Measurements from ENCODE around the gene MYO5B. TPM values are rescaled to one million over a fixed set of nuclear protein-coding genes. Genes with fewer than 3 reads are reported as not detected.

MYO5B gene
- total RNA-seq, 4 donors from 2014 or later, result 0.29 to 14.7 (median 1.2) TPM

DNA sequence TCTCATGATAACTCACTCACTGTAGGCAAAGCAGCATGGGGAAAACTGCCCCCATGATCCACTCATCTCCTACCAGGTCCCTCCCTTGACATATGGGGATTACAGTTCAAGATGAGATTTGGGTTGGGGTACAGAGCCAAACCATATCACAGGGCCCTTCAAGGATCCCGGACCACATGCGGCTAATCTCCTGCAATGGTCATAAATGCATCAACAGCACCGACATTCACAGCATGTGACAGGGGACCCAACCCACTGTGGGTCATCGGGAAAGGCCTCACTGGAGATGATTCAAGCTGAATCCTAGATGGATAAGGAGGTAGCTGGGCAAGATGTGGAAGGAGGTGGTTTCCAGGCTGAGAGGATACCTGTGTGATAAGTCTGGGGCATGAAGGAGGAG, 129.4 kb downstream of the MYO5B start:
- no peaks in the 10 kb centered on the region for H3K9me3 ChIP-seq
- H3K4me1 ChIP-seq, result no peaks in the 10 kb centered on the region
- H3K4me3 ChIP-seq, result no peak overlapping the region
- no peaks in the 10 kb centered on the region for H3K36me3 ChIP-seq
- no peak overlapping the region for H3K27ac ChIP-seq
- TF ChIP-seq CTCF (IDR thresholded peaks at IDR 0.05), result no peak
- no peak for TF ChIP-seq POLR2A (IDR thresholded peaks at IDR 0.05)
- H3K27me3 ChIP-seq, result no peaks in the 10 kb centered on the region
- intact Hi-C loops (cut with DNase I; ENCODE audit: low total_unique reads), result no loop called here
- no peak for DNase-seq

- H3K4me3 ChIP-seq, result no peak overlapping the region
- intact Hi-C loops (cut with DNase I; ENCODE audit: low total_unique reads), result no loop called here
Measured at GRCh38 chr18:50065039-50065438, 129.9 kb downstream of the MYO5B start.

DNA sequence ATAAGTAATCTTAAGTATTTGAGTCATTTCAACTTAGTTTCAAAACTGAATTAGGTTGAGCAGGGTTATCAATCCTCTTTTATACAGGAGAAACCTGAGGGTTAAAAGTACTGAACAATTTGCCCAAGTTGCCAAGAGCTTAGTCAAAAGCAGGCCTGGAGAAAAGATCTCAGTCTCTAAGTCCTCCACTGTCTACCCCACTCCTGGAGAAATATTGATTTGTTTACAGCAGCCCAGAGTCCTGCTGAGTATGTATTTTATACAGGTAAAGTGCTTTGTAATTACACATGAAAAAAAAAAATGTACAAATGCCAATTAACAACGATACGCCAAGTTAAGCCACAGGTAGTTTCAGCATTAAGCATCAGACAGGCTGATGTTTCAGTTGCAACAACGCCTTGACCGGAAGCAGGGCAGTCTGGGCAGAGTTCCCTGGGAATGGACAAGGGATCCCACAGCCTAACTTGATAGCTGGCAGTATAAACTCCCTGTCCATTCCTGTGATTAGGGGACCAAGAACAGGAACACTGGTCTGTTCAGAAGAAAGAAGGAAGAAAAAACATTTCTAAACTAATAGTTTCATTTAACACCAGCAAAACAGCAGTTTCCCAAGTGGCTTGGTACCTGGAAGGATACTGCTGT, 132.9 kb downstream of the MYO5B start:
- no peak overlapping the region for H3K27ac ChIP-seq

More at GRCh38 chr18:50065039-50065438, 129.9 kb downstream of the MYO5B start:
- Histone ChIP-seq H3K27me3 (no peaks in the 10 kb centered on the region), H3K9me3 (no peaks in the 10 kb centered on the region), H3K36me3 (no peaks in the 10 kb centered on the region), H3K4me1 (no peaks in the 10 kb centered on the region), H3K27ac (no peak overlapping the region)
- DNase-seq, result no peak
- TF ChIP-seq CTCF (IDR thresholded peaks at IDR 0.05), result no peak
- no peak for TF ChIP-seq POLR2A (IDR thresholded peaks at IDR 0.05)

GRCh38 chr18:50060822-50061221, 134.1 kb downstream of the MYO5B start:
- no peak overlapping the region for H3K4me3 ChIP-seq
- no peaks in the 10 kb centered on the region for H3K27me3 ChIP-seq
- intact Hi-C loops (cut with DNase I; ENCODE audit: low total_unique reads), result no loop called here
- no peak overlapping the region for H3K27ac ChIP-seq
- DNase-seq, result no peak
- no peak for TF ChIP-seq POLR2A (IDR thresholded peaks at IDR 0.05)
- TF ChIP-seq CTCF (IDR thresholded peaks at IDR 0.05), result no peak
- H3K4me1 ChIP-seq, result no peaks in the 10 kb centered on the region
- no peaks in the 10 kb centered on the region for H3K36me3 ChIP-seq
- H3K9me3 ChIP-seq, result no peaks in the 10 kb centered on the region

More for the DNA sequence above, 132.9 kb downstream of the MYO5B start:
- no peaks in the 10 kb centered on the region for H3K9me3 ChIP-seq
- H3K27me3 ChIP-seq, result no peaks in the 10 kb centered on the region
- no peaks in the 10 kb centered on the region for H3K4me1 ChIP-seq
- no peak for DNase-seq
- H3K4me3 ChIP-seq, result no peak overlapping the region
- intact Hi-C loops (cut with DNase I; ENCODE audit: low total_unique reads), result no loop called here
- no peaks in the 10 kb centered on the region for H3K36me3 ChIP-seq
- TF ChIP-seq CTCF (IDR thresholded peaks at IDR 0.05) (no peak), POLR2A (IDR thresholded peaks at IDR 0.05) (no peak)

DNA sequence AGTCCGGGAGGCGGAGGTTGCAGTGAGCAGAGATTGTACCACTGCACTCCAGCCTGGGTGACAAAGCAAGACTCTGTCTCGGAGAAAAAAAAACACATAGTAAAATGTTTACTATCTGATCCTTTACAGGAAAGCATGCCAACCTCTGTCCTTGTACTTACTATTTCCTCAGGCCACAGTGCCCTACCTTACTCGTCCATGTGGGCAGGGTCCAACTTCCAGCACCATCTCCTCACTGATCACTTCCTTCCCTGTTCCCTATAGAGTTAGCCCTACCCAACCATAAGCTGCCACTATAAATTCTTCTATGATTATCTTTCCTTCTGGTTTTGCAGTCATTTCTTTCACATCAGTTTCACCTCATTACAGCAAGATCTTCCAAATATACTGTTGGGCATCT, 136.2 kb downstream of the MYO5B start:
- H3K27ac ChIP-seq, result no peak overlapping the region
- intact Hi-C loops (cut with DNase I; ENCODE audit: low total_unique reads), result no loop called here
- no peaks in the 10 kb centered on the region for H3K9me3 ChIP-seq
- DNase-seq, result no peak
- no peaks in the 10 kb centered on the region for H3K27me3 ChIP-seq
- no peak overlapping the region for H3K4me3 ChIP-seq
- no peaks in the 10 kb centered on the region for H3K4me1 ChIP-seq
- no peak for TF ChIP-seq POLR2A (IDR thresholded peaks at IDR 0.05)
- TF ChIP-seq CTCF (IDR thresholded peaks at IDR 0.05), result no peak
- H3K36me3 ChIP-seq, result no peaks in the 10 kb centered on the region
